DMS 273 treated with DMSO at 0.1 percent for 48 hours (cell line): ENCODE results near the gene GSE1.
"Not testable (repeated sequence)": the region's sequence is repeated elsewhere in the genome, so short reads cannot be mapped to it uniquely, and the experiment has no call there.

Source experiments
- DNase-seq: peaks from one replicate; lab custom pipeline; 2025; lab: John Stamatoyannopoulos, UW

The GSE1 gene

GRCh38 chr16:85591381-85591780 is 21.7 kb upstream of the GSE1 start:
- no peak for DNase-seq

- DNase-seq = not testable (repeated sequence)
Measured at GRCh38 chr16:85592277-85592676, 20.8 kb upstream of the GSE1 start.

- no peak for DNase-seq
Measured at GRCh38 chr16:85592700-85593493, 20.2 kb upstream of the GSE1 start.

- peak; percentile 63 for DNase-seq
Measured at GRCh38 chr16:85593494-85594221, 19.5 kb upstream of the GSE1 start.

GRCh38 chr16:85594273-85594977 is 18.7 kb upstream of the GSE1 start:
- no peak for DNase-seq

- no peak for DNase-seq
Measured at GRCh38 chr16:85594978-85595661, 18.0 kb upstream of the GSE1 start.

GRCh38 chr16:85595812-85596502 is 17.2 kb upstream of the GSE1 start:
- no peak for DNase-seq

GRCh38 chr16:85598141-85598540 is 15.0 kb upstream of the GSE1 start:
- no peak for DNase-seq

- DNase-seq = no peak
Measured at GRCh38 chr16:85600078-85600477, 13.0 kb upstream of the GSE1 start.

- DNase-seq = no peak
Measured at GRCh38 chr16:85600530-85601271, 12.4 kb upstream of the GSE1 start.

GRCh38 chr16:85601272-85601639 is 11.9 kb upstream of the GSE1 start:
- DNase-seq = no peak

GRCh38 chr16:85601730-85602401 is 11.3 kb upstream of the GSE1 start:
- DNase-seq = no peak

GRCh38 chr16:85602402-85603202 is 10.5 kb upstream of the GSE1 start:
- DNase-seq = no peak

- DNase-seq = no peak
Measured at GRCh38 chr16:85603203-85603755, 9.8 kb upstream of the GSE1 start.

- DNase-seq = no peak
Measured at GRCh38 chr16:85604145-85604705, 8.9 kb upstream of the GSE1 start.

- no peak for DNase-seq
Measured at GRCh38 chr16:85605051-85605911, 7.8 kb upstream of the GSE1 start.

- DNase-seq = no peak
Measured at GRCh38 chr16:85605912-85606841, 6.9 kb upstream of the GSE1 start.
